H9 (cell line): ENCODE results near the gene DMBT1. TPM values are rescaled to one million over a fixed set of nuclear protein-coding genes. Genes with fewer than 3 reads are reported as not detected.

Experiments
- DNase-seq: peaks from one replicate; pipeline ENCODE4 v3.0.0-alpha.2; 2017
- H2AFZ ChIP-seq: one replicate; pipeline ENCODE4 v1.6.1; 2013; ENCODE audit warnings: mild to moderate bottlenecking, low read length, control low read depth, moderate library complexity
- H2AK5ac ChIP-seq: 2 replicates; pipeline ENCODE4 v1.6.1; 2013; ENCODE audit warnings: low read length, control low read depth, mixed read lengths; ENCODE audit not compliant: insufficient read length
- H2BK120ac ChIP-seq: one replicate; pipeline ENCODE4 v1.6.1; 2013; ENCODE audit warnings: low read depth, mild to moderate bottlenecking, low read length, control low read depth, inconsistent platforms; ENCODE audit not compliant: poor library complexity, severe bottlenecking
- H2BK12ac ChIP-seq: 2 replicates; pipeline ENCODE4 v1.6.1; 2013; ENCODE audit warnings: low read length, control low read depth, mixed read lengths, low read depth; ENCODE audit not compliant: insufficient read length
- H2BK15ac ChIP-seq: 2 replicates; pipeline ENCODE4 v1.6.1; 2013; ENCODE audit warnings: low read depth, low read length, control low read depth
- H2BK20ac ChIP-seq: one replicate; pipeline ENCODE4 v1.6.1; 2013; ENCODE audit warnings: low read depth, mild to moderate bottlenecking, low read length, control low read depth, inconsistent platforms; ENCODE audit not compliant: poor library complexity, severe bottlenecking
- H2BK5ac ChIP-seq: 2 replicates; pipeline ENCODE4 v1.6.1; 2013; ENCODE audit warnings: low read length, control low read depth, mixed read lengths; ENCODE audit not compliant: insufficient read length
- H3K14ac ChIP-seq: 2 replicates; pipeline ENCODE4 v1.6.1; 2013; ENCODE audit warnings: low read length, control low read depth; ENCODE audit not compliant: insufficient read depth
- H3K18ac ChIP-seq: 2 replicates; pipeline ENCODE4 v1.6.1; 2013; ENCODE audit warnings: low read depth, mild to moderate bottlenecking, mixed read lengths, low read length, control low read depth; ENCODE audit not compliant: insufficient read length
- H3K23ac ChIP-seq: 2 replicates; pipeline ENCODE4 v1.6.1; 2013; ENCODE audit warnings: low read length, control low read depth, mixed read lengths, low read depth; ENCODE audit not compliant: insufficient read length
- H3K23me2 ChIP-seq: 2 replicates; pipeline ENCODE4 v1.6.1; 2013; ENCODE audit warnings: low read depth, mild to moderate bottlenecking, mixed read lengths, low read length, control low read depth; ENCODE audit not compliant: insufficient read length, poor library complexity, severe bottlenecking
- H3K27ac ChIP-seq: 2 replicates; pipeline ENCODE4 v1.5.1; 2013; ENCODE audit warnings: low read length, control low read depth, mixed read lengths, low read depth; ENCODE audit not compliant: insufficient read length
- H3K27me3 ChIP-seq: 2 replicates; pipeline ENCODE4 v1.6.1; 2013; ENCODE audit warnings: low read length, control low read depth, inconsistent platforms; ENCODE audit not compliant: insufficient read depth
- H3K4ac ChIP-seq: 2 replicates; pipeline ENCODE4 v1.6.1; 2013; ENCODE audit warnings: low read depth, mild to moderate bottlenecking, control low read depth, inconsistent platforms, low read length, moderate library complexity
- H3K4me1 ChIP-seq: 2 replicates; pipeline ENCODE4 v1.6.1; 2013; ENCODE audit warnings: low read length, control low read depth, inconsistent platforms; ENCODE audit not compliant: insufficient read depth
- H3K4me2 ChIP-seq: 2 replicates; pipeline ENCODE4 v1.6.1; 2013; ENCODE audit warnings: low read length, control low read depth, mixed read lengths; ENCODE audit not compliant: insufficient read length, insufficient read depth
- H3K56ac ChIP-seq: 2 replicates; pipeline ENCODE4 v1.6.1; 2013; ENCODE audit warnings: low read depth, mild to moderate bottlenecking, mixed read lengths, low read length, control low read depth; ENCODE audit not compliant: insufficient read length
- H3K79me1 ChIP-seq: 2 replicates; pipeline ENCODE4 v1.6.1; 2013; ENCODE audit warnings: low read depth, mild to moderate bottlenecking, moderate library complexity, low read length, control low read depth, inconsistent platforms; ENCODE audit not compliant: insufficient read depth, poor library complexity, severe bottlenecking
- H3K79me2 ChIP-seq: 2 replicates; pipeline ENCODE4 v1.6.1; 2013; ENCODE audit warnings: low read length, control low read depth, inconsistent platforms; ENCODE audit not compliant: insufficient read depth
- H3K9ac ChIP-seq: 2 replicates; pipeline ENCODE4 v1.6.1; 2013; ENCODE audit warnings: low read length, control low read depth, mixed read lengths; ENCODE audit not compliant: insufficient read length; ENCODE audit errors: extremely low read depth
- H3K9me3 ChIP-seq: one replicate; pipeline ENCODE4 v1.6.1; 2013; ENCODE audit warnings: low read depth, low read length, inconsistent platforms; ENCODE audit not compliant: control insufficient read depth
- H3T11ph ChIP-seq: one replicate; pipeline ENCODE4 v1.6.1; 2013; ENCODE audit warnings: mild to moderate bottlenecking, low read length, control low read depth, inconsistent platforms
- H4K20me1 ChIP-seq: one replicate; pipeline ENCODE4 v1.6.1; 2013; ENCODE audit not compliant: control insufficient read depth, insufficient read length, insufficient read depth
- H4K5ac ChIP-seq: 2 replicates; pipeline ENCODE4 v1.6.1; 2013; ENCODE audit warnings: low read depth, mild to moderate bottlenecking, mixed read lengths, low read length, control low read depth; ENCODE audit not compliant: insufficient read length
- H4K8ac ChIP-seq: replicated peaks from 2 replicates; pipeline ENCODE4 v1.6.1; 2013; ENCODE audit warnings: low read length, control low read depth, mixed read lengths, low read depth; ENCODE audit not compliant: insufficient read length
- H4K91ac ChIP-seq: 2 replicates; pipeline ENCODE4 v1.6.1; 2013; ENCODE audit warnings: low read depth, mild to moderate bottlenecking, moderate library complexity, mixed read lengths, low read length, control low read depth; ENCODE audit not compliant: insufficient read length
- H3K27ac Mint-ChIP-seq, 3 experiments: 2 replicates in 2 of 3; 3 replicates in 1 of 3; pipeline ENCODE4 v1.8.0; 2020 to 2021; ENCODE audit warnings: mixed read lengths in 3 of 3, mild to moderate bottlenecking in 1 of 3, moderate library complexity in 1 of 3
- H3K27me3 Mint-ChIP-seq: 2 replicates; pipeline ENCODE4 v1.8.0; 2021; ENCODE audit warnings: low read depth, mild to moderate bottlenecking, moderate library complexity, mixed read lengths
- H3K36me3 Mint-ChIP-seq, 3 experiments: 2 replicates in 2 of 3; 3 replicates in 1 of 3; pipeline ENCODE4 v1.8.0; 2020 to 2021; ENCODE audit warnings: low read depth in 3 of 3, mixed read lengths in 3 of 3; ENCODE audit not compliant: insufficient read depth in 1 of 3
- H3K4me1 Mint-ChIP-seq, 2 experiments: 2 replicates each; pipeline ENCODE4 v1.8.0; 2020; ENCODE audit warnings: mixed read lengths in 2 of 2
- H3K4me3 Mint-ChIP-seq, 2 experiments: 2 replicates in 1 of 2; 3 replicates in 1 of 2; pipeline ENCODE4 v1.8.0; 2020 to 2021; ENCODE audit warnings: mild to moderate bottlenecking in 2 of 2, mixed read lengths in 2 of 2, moderate library complexity in 1 of 2
- H3K9me3 Mint-ChIP-seq, 2 experiments: 2 replicates in 1 of 2; 3 replicates in 1 of 2; pipeline ENCODE4 v1.8.0; 2020; ENCODE audit warnings: mild to moderate bottlenecking in 2 of 2, mixed read lengths in 2 of 2, moderate library complexity in 1 of 2
- CTCF ChIP-seq: fragments of 200-600 bp; sonication (generic); conservative IDR thresholded peaks from 3 replicates; pipeline ENCODE4 v1.8.0; 2021; ENCODE audit warnings: antibody characterized with exemption, mild to moderate bottlenecking
- WGBS: extraction: QIAGEN DNeasy Blood & Tissue Kit; methylation state at CpG from one replicate; pipeline ENCODE4 v1.1.7; 2013; ENCODE audit warnings: missing lambda C conversion rate, low lambda C conversion rate, mixed read lengths; ENCODE audit not compliant: insufficient read length; ENCODE audit errors: extremely low coverage; 5-methylcytosine and 5-hydroxymethylcytosine counted together
- total RNA-seq: library from RNA; stranded (reverse); gene quantifications from 2 replicates; pipeline ENCODE4 v1.2.1, GENCODE V29; 2021

DMBT1 gene
- total RNA-seq, 1 experiment from 2014 or later: 0.04 TPM

- Histone ChIP-seq H3K14ac (no peak overlapping the region), H3K27me3 (no peaks in the 10 kb centered on the region), H3K23me2 (no peaks in the 10 kb centered on the region), H3T11ph (no peak overlapping the region), H4K20me1 (no peaks in the 10 kb centered on the region), H2BK5ac (no peak overlapping the region), H3K4ac (no peak overlapping the region), H3K56ac (no peak overlapping the region), H2AFZ (no peak overlapping the region), H2AK5ac (no peak overlapping the region), H3K79me2 (no peaks in the 10 kb centered on the region), H2BK20ac (no peak overlapping the region), H2BK15ac (no peak overlapping the region), H4K8ac (no peak overlapping the region), H4K91ac (no peak overlapping the region), H2BK120ac (no peak overlapping the region), H3K23ac (no peak overlapping the region), H3K9ac (no peak overlapping the region), H3K18ac (no peak overlapping the region), H3K9me3 (no peaks in the 10 kb centered on the region), H2BK12ac (no peak overlapping the region), H3K27ac (no peak overlapping the region), H3K4me2 (no peak overlapping the region), H4K5ac (no peak overlapping the region), H3K79me1 (no peaks in the 10 kb centered on the region), H3K4me1 (no peaks in the 10 kb centered on the region)
- DNase-seq: no peak
- H3K4me1 Mint-ChIP-seq: peaks cover 22 to 24% of the 10 kb centered on the region in 2 experiments
- H3K36me3 Mint-ChIP-seq: no peaks in the 10 kb centered on the region; a peak in 1 of 7 replicates
- H3K4me3 Mint-ChIP-seq: no peak overlapping the region
- peaks cover 2% of the 10 kb centered on the region for H3K27me3 Mint-ChIP-seq
- TF ChIP-seq CTCF: no peak
- H3K27ac Mint-ChIP-seq: no peak overlapping the region
- no CpG with 5 or more reads among the region's 6 CpGs for WGBS
- no peaks in the 10 kb centered on the region for H3K9me3 Mint-ChIP-seq
Observed at GRCh38 chr10:122554131-122555036, 6.2 kb upstream of the DMBT1 start.
